ENCODE data around the gene MSMP. TPM values are rescaled to one million over a fixed set of nuclear protein-coding genes. Genes with fewer than 3 reads are reported as not detected.

Gene MSMP
- total and polyA plus RNA-seq, 8 donors: 1.1 to 1.2 TPM; not detected in 6

DNA sequence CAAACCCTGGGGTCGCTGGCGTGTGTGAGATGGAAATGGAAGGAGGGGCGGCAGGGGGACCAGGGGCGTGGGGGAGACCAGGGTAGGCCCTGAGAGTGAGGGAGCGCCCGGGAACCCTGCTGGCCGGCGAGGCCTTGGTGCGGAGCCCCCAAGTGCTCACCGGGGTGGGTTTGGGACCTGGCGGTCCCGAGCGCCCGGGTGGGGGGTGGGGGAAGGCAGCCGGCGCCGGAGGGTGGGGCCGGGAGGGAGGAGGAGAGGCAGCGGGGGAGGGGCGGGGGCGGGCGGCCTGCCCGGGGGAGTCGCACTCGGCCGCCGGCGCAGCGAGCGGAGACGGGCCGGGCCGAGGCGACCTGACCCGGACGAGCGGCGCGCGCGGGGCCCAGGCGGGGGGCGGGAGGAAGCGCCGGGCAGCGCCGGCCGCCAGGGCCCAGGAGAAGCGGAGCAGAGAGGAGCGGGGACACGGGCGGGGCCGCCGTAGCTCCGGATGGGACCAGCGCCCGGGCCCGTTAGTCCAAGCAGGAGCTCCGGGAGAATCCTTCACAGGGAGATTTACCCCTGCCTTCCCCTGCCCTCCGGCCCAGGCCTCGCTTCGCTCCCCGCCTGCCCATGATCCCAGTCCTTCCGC lies 37.3 kb upstream of the MSMP start, which contains the start of gene NPR2:
NPR2 (plus strand) TSS at position 295 of the 625 bp plus-strand sequence. CDS start 818 bp downstream, outside the sequence.
- TF ChIP-seq, protein P1, sequence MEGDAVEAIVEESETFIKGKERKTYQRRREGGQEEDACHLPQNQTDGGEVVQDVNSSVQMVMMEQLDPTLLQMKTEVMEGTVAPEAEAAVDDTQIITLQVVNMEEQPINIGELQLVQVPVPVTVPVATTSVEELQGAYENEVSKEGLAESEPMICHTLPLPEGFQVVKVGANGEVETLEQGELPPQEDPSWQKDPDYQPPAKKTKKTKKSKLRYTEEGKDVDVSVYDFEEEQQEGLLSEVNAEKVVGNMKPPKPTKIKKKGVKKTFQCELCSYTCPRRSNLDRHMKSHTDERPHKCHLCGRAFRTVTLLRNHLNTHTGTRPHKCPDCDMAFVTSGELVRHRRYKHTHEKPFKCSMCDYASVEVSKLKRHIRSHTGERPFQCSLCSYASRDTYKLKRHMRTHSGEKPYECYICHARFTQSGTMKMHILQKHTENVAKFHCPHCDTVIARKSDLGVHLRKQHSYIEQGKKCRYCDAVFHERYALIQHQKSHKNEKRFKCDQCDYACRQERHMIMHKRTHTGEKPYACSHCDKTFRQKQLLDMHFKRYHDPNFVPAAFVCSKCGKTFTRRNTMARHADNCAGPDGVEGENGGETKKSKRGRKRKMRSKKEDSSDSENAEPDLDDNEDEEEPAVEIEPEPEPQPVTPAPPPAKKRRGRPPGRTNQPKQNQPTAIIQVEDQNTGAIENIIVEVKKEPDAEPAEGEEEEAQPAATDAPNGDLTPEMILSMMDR (IDR thresholded peaks at IDR 0.05): no peak
- ATAC-seq (peak; percentile 48), DNase-seq (peak in 2 of 4 donors; percentile 45 to 52)
- H3K27me3 ChIP-seq: peaks cover 0 to 14% of the 10 kb centered on the region in 2 donors
- H3K4me1 ChIP-seq: peaks cover 9 to 22% of the 10 kb centered on the region in 2 donors
- no peaks in the 10 kb centered on the region for H3K9me3 ChIP-seq
- intact Hi-C loops (cut with DNase I): loop anchor here in 1 of 2 donors (2.0 kb wide), 1 partner anchor 91 kb away; no protein-coding TSS in a partner anchor
- peak within 1 kb of the TSS; percentile 34 for H3K4me3 ChIP-seq
- H3K36me3 ChIP-seq: no peaks in the 10 kb centered on the region
- peak within 1 kb of the TSS; percentile 44 to 68 for H3K27ac ChIP-seq

DNA sequence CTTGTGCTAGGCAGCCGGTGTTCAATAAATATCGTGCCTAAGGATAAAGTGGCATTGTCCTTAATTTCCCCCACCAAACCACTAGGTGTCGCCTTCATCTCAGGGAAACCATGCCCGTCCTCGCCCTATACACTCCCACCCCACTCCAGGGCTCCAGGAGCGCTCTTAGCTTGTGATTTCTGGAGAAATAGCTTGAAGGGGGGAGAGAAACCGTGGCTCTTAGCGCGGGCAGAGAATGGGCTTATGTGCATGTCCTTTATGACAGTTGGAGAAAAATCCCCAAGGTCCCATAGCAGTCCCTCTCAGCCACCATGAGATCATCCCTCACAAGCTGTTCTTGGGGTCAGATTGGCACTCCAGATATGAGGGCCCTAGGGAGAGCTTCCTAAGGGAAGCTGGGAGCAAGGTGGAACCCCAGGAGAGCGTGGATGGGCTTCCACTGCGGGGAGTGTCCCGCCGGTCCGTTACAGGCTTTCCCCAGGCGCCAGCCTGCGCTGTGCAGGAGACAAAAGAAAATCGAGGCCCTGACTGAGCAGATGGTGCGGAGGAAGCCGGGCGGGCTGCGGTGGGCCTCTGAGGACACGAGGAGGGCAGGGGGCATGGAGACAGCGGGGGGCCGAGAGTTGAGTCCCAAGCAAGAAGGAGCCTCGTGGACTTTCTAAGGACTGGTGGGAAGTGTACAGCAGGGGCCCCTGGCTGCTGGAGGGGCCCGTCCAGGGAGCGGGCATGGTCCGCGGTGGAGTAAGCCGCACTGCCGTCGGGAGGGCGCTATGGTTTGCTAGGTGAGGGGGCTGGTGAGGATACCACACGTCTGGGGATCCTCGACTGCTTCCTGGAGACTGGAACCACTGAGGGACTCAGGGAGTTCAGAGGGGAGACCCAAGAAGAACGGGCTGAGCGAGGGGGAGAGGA lies 36.6 kb upstream of the MSMP start:
- intact Hi-C loops (cut with DNase I): loop anchor here in 1 of 2 donors (2.0 kb wide), 1 partner anchor 92 kb away; no protein-coding TSS in a partner anchor
- TF ChIP-seq, protein P1 (IDR thresholded peaks at IDR 0.05): peak; percentile 74 to 76

DNA sequence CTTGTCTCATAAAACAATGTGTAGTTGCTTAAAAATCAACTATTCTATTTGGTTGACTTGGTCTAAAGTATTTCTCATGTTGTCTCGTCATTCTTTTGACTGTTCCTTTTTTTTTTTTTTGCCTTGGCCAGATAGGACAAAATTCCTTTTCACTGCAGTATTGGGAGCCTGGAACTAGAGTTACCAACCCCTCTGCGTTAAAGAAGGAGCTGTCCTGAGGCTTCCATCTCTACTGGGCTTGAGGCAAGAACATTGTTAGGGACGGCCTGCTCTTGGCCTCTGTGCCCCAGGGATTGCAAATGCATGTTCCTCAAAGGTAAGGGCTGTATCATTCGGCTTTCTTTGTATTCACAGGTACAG lies 35.9 kb upstream of the MSMP start:
- no peak overlapping the region for H3K27ac ChIP-seq
- intact Hi-C loops (cut with DNase I): loop anchor here in 1 of 2 donors (2.0 kb wide), 1 partner anchor 93 kb away; no protein-coding TSS in a partner anchor
- ATAC-seq: no peak

More for the DNA sequence above, 36.6 kb upstream of the MSMP start:
- Histone ChIP-seq H3K27me3 (peaks cover 0 to 14% of the 10 kb centered on the region in 2 donors), H3K4me1 (peaks cover 9 to 22% of the 10 kb centered on the region in 2 donors), H3K9me3 (no peaks in the 10 kb centered on the region), H3K4me3 (peak overlapping the region in 1 of 2 donors; percentile 5), H3K36me3 (no peaks in the 10 kb centered on the region), H3K27ac (peak overlapping the region; percentile 44 to 50)
- DNase-seq (peak in 3 of 4 donors; percentile 64 to 89 (median 81)), ATAC-seq (peak; percentile 96)

DNA sequence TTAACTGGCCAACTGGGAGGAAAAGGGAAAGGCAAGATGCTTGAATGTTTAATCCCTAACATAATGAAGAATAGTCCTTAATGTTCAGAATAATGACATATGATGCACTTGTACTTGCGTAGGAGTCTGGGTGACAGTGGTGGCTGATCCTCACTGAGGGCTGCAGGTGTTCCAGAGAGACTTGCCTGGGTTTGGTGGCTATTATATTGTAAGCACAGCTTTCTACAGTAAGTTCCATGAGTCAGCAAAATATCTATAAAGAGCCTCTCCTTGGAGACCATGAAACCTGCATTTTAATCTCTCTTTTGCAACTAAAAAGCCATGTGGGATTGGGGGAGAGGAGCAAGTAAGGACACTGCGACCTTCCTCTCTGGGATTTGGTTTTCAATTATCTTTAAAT lies 35.5 kb upstream of the MSMP start:
- Histone ChIP-seq H3K9me3 (no peaks in the 10 kb centered on the region), H3K27me3 (peaks cover 0 to 14% of the 10 kb centered on the region in 2 donors), H3K27ac (no peak overlapping the region), H3K4me1 (peaks cover 9 to 22% of the 10 kb centered on the region in 2 donors), H3K36me3 (no peaks in the 10 kb centered on the region), H3K4me3 (no peak overlapping the region)
- DNase-seq: no peak
- TF ChIP-seq, protein P1 (IDR thresholded peaks at IDR 0.05): no peak
- no peak for ATAC-seq
- intact Hi-C loops (cut with DNase I): loop anchor here in 1 of 2 donors (5.0 kb wide), 1 partner anchor 33 kb away; no protein-coding TSS in a partner anchor

More for the DNA sequence above, 35.9 kb upstream of the MSMP start:
- Histone ChIP-seq H3K9me3 (no peaks in the 10 kb centered on the region), H3K4me3 (no peak overlapping the region), H3K4me1 (peaks cover 9 to 22% of the 10 kb centered on the region in 2 donors), H3K36me3 (no peaks in the 10 kb centered on the region), H3K27me3 (peaks cover 0 to 14% of the 10 kb centered on the region in 2 donors)
- DNase-seq: no peak
- TF ChIP-seq, protein P1 (IDR thresholded peaks at IDR 0.05): no peak
